Measurements from ENCODE around the gene NHEJ1.

The NHEJ1 gene

GRCh38 chr2:219125225-219125885 lies 35.3 kb downstream of the NHEJ1 start:
- FAIRE-seq (no peak), DNase-seq (ENCODE audit: insufficient read length, low spot score) (no peak)

- FAIRE-seq: no peak
- DNase-seq (ENCODE audit: insufficient read length, low spot score): no peak
Measured at GRCh38 chr2:219124381-219125110, 36.1 kb downstream of the NHEJ1 start.

GRCh38 chr2:219123356-219124135 lies 37.1 kb downstream of the NHEJ1 start:
- FAIRE-seq: no peak
- DNase-seq (ENCODE audit: insufficient read length, low spot score): no peak

GRCh38 chr2:219122202-219122980 lies 38.2 kb downstream of the NHEJ1 start:
- DNase-seq (ENCODE audit: insufficient read length, low spot score) (no peak), FAIRE-seq (no peak)

GRCh38 chr2:219120082-219120481 lies 40.5 kb downstream of the NHEJ1 start:
- no peak for FAIRE-seq
- no peak for DNase-seq (ENCODE audit: insufficient read length, low spot score)

GRCh38 chr2:219119422-219120043 lies 41.1 kb downstream of the NHEJ1 start:
- peak; percentile 25 for DNase-seq (ENCODE audit: insufficient read length, low spot score)
- FAIRE-seq: peak; percentile 79

- FAIRE-seq (no peak), DNase-seq (ENCODE audit: insufficient read length, low spot score) (no peak)
Measured at GRCh38 chr2:219118504-219118903, 42.1 kb downstream of the NHEJ1 start.

- no peak for FAIRE-seq
- DNase-seq (ENCODE audit: insufficient read length, low spot score): no peak
Measured at GRCh38 chr2:219116776-219117646, 43.6 kb downstream of the NHEJ1 start.

GRCh38 chr2:219112651-219113338 lies 47.8 kb downstream of the NHEJ1 start:
- no peak for DNase-seq (ENCODE audit: insufficient read length, low spot score)
- no peak for FAIRE-seq

GRCh38 chr2:219112062-219112406 lies 48.6 kb downstream of the NHEJ1 start:
- no peak for DNase-seq (ENCODE audit: insufficient read length, low spot score)
- FAIRE-seq: no peak

- no peak for FAIRE-seq
- DNase-seq (ENCODE audit: insufficient read length, low spot score): no peak
Measured at GRCh38 chr2:219111375-219112061, 49.1 kb downstream of the NHEJ1 start.

- no peak for DNase-seq (ENCODE audit: insufficient read length, low spot score)
- no peak for FAIRE-seq
Measured at GRCh38 chr2:219109471-219109870, 51.1 kb downstream of the NHEJ1 start.

GRCh38 chr2:219107758-219108157 lies 52.9 kb downstream of the NHEJ1 start:
- FAIRE-seq (no peak), DNase-seq (ENCODE audit: insufficient read length, low spot score) (no peak)

GRCh38 chr2:219106251-219106650 lies 54.4 kb downstream of the NHEJ1 start:
- FAIRE-seq (no peak), DNase-seq (ENCODE audit: insufficient read length, low spot score) (no peak)

GRCh38 chr2:219104107-219105035 lies 56.2 kb downstream of the NHEJ1 start:
- DNase-seq (ENCODE audit: insufficient read length, low spot score) (peak; percentile 48), FAIRE-seq (peak; percentile 88)

GRCh38 chr2:219099329-219099728 lies 61.3 kb downstream of the NHEJ1 start:
- no peak for FAIRE-seq
- DNase-seq (ENCODE audit: insufficient read length, low spot score): no peak

- no peak for DNase-seq (ENCODE audit: insufficient read length, low spot score)
- no peak for FAIRE-seq
Measured at GRCh38 chr2:219095406-219095935, 65.1 kb downstream of the NHEJ1 start.
